GM04503 (cell line): ENCODE data around the gene PI4K2A.
"Not testable (repeated sequence)": the region's sequence is repeated elsewhere in the genome, so short reads cannot be mapped to it uniquely, and the experiment has no call there.

Experiments
- DNase-seq: peaks from one replicate; pipeline ENCODE4 v3.0.0-alpha.2; 2012; ENCODE audit warnings: low read depth

The PI4K2A gene

GRCh38 chr10:97675222-97675621 is 34.8 kb downstream of the PI4K2A start:
- no peak for DNase-seq

- no peak for DNase-seq
Measured at GRCh38 chr10:97676770-97677581, 36.5 kb downstream of the PI4K2A start.

- no peak for DNase-seq
Measured at GRCh38 chr10:97679594-97679993, 39.1 kb downstream of the PI4K2A start.

- no peak for DNase-seq
Measured at GRCh38 chr10:97682042-97682441, 41.6 kb downstream of the PI4K2A start.

GRCh38 chr10:97683556-97684367 is 43.3 kb downstream of the PI4K2A start:
- DNase-seq = no peak

GRCh38 chr10:97684368-97684713 is 43.9 kb downstream of the PI4K2A start:
- DNase-seq = not testable (repeated sequence)

- DNase-seq = no peak
Measured at GRCh38 chr10:97684866-97685394, 44.5 kb downstream of the PI4K2A start.

- DNase-seq = no peak
Measured at GRCh38 chr10:97685395-97685958, 45.0 kb downstream of the PI4K2A start.

GRCh38 chr10:97686301-97686961 is 46.0 kb downstream of the PI4K2A start:
- no peak for DNase-seq

- peak; percentile 78 for DNase-seq
Measured at GRCh38 chr10:97686962-97687784, 46.7 kb downstream of the PI4K2A start, which contains the start of gene AVPI1. Gene AVPI1, minus strand, starts transcription at chr10:97687241. Its CDS starts 7,336 bp downstream, at chr10:97679905.

GRCh38 chr10:97687785-97688781 is 47.6 kb downstream of the PI4K2A start:
- DNase-seq = peak; percentile 45

GRCh38 chr10:97689559-97690020 is 49.1 kb downstream of the PI4K2A start:
- peak; percentile 96 for DNase-seq

- no peak for DNase-seq
Measured at GRCh38 chr10:97690133-97690532, 49.7 kb downstream of the PI4K2A start.

- DNase-seq = not testable (repeated sequence)
Measured at GRCh38 chr10:97698072-97698655, 57.7 kb downstream of the PI4K2A start.

GRCh38 chr10:97701438-97702069 is 61.1 kb downstream of the PI4K2A start:
- DNase-seq = no peak

- no peak for DNase-seq
Measured at GRCh38 chr10:97703398-97704067, 63.1 kb downstream of the PI4K2A start.

- no peak for DNase-seq
Measured at GRCh38 chr10:97704341-97704740, 63.9 kb downstream of the PI4K2A start.

- DNase-seq = no peak
Measured at GRCh38 chr10:97705006-97705670, 64.7 kb downstream of the PI4K2A start.
